SK-N-MC (cell line): ENCODE measurements around the gene TRAF3.

Experiments used
- EZH2 ChIP-seq: fragments of 200-600 bp; sonication (generic); IDR thresholded peaks from one replicate; pipeline ENCODE4 v1.6.1; 2017; ENCODE audit warnings: antibody characterized with exemption
- FOXP2 ChIP-seq: optimal IDR thresholded peaks from 2 replicates; pipeline ENCODE3; 2011; ENCODE audit warnings: mild to moderate bottlenecking, moderate library complexity; ENCODE audit not compliant: insufficient read depth; ENCODE audit errors: extremely low read length, control extremely low read depth
- POLR2AphosphoS5 ChIP-seq: IDR thresholded peaks from 2 replicates; pipeline ENCODE4 v1.6.1; 2012; ENCODE audit warnings: mild to moderate bottlenecking, low read depth, low read length, borderline replicate concordance

- TF ChIP-seq EZH2, result no peak
- TF ChIP-seq POLR2AphosphoS5, result no peak
- TF ChIP-seq FOXP2, result no peak
These were observed 175.0 kb downstream of the TRAF3 start for GRCh38 chr14:102952276-102952675.
